Tibial nerve (tissue), 4 donors: ENCODE measurements around the gene STRADB. TPM values are rescaled to one million over a fixed set of nuclear protein-coding genes. Genes with fewer than 3 reads are reported as not detected.

Source experiments
- DNase-seq, 2 donors: peaks; one replicate each; pipeline ENCODE4 v3.0.0-alpha.2; 2019; ENCODE audit warnings: low spot score in 2 of 2
- H3K27ac ChIP-seq, 4 donors: fragments of 200-600 bp; sonication (generic) in 3 of 4; one replicate each; pipeline ENCODE4 v1.5.1; 2017 to 2019; ENCODE audit warnings: mild to moderate bottlenecking in 1 of 4
- H3K27me3 ChIP-seq, 2 donors: fragments of 200-600 bp; sonication (generic) in 1 of 2; one replicate each; pipeline versions ENCODE4 v1.5.1 to v1.6.0; 2017 to 2019
- H3K36me3 ChIP-seq, 3 donors: fragments of 200-600 bp; sonication (generic); one replicate each; pipeline ENCODE4 v1.5.1; 2018 to 2019
- H3K4me1 ChIP-seq, 4 donors: fragments of 200-600 bp; sonication (generic) in 3 of 4; one replicate each; pipeline ENCODE4 v1.5.1; 2017 to 2019
- H3K4me3 ChIP-seq, 4 donors: fragments of 200-600 bp; sonication (generic) in 3 of 4; one replicate each; pipeline ENCODE4 v1.5.1; 2017 to 2019; ENCODE audit warnings: mild to moderate bottlenecking in 1 of 4, moderate library complexity in 1 of 4
- H3K9me3 ChIP-seq, 4 donors: fragments of 200-600 bp; sonication (generic) in 3 of 4; one replicate each; pipeline ENCODE4 v1.5.1; 2017 to 2019
- CTCF ChIP-seq, 5 experiments: fragments of 200-600 bp in 3 of 5; fragments of 450-650 bp in 2 of 5; sonication (generic) in 3 of 5; IDR thresholded peaks; one replicate each; pipeline ENCODE4 v1.5.1; 2016 to 2019; ENCODE audit warnings: antibody characterized with exemption in 5 of 5, mild to moderate bottlenecking in 3 of 5, moderate library complexity in 2 of 5
- EP300 ChIP-seq, 2 donors: sonication (generic); formaldehyde crosslinking; IDR thresholded peaks; one replicate each; pipeline ENCODE4 v1.6.1; 2017; ENCODE audit warnings: antibody characterized with exemption in 2 of 2, mild to moderate bottlenecking in 1 of 2
- POLR2A ChIP-seq, 2 donors: fragments of 450-650 bp; IDR thresholded peaks; one replicate each; pipeline ENCODE4 v1.6.1; 2017; ENCODE audit warnings: antibody characterized with exemption in 2 of 2, mild to moderate bottlenecking in 2 of 2, moderate library complexity in 2 of 2
- WGBS, 2 donors: methylation state at CpG; one replicate each; pipeline ENCODE4 v1.1.5; 2018; 5-methylcytosine and 5-hydroxymethylcytosine counted together
- total RNA-seq, 4 donors: library from RNA; depleted of rRNA; stranded (reverse); fragments of >200 nt; gene quantifications; one replicate each; pipeline ENCODE4 v1.1.0, GENCODE V29; 2016

The STRADB gene
- total RNA-seq, 4 donors from 2014 or later: 12.6 to 24.9 (median 20.0) TPM

DNA sequence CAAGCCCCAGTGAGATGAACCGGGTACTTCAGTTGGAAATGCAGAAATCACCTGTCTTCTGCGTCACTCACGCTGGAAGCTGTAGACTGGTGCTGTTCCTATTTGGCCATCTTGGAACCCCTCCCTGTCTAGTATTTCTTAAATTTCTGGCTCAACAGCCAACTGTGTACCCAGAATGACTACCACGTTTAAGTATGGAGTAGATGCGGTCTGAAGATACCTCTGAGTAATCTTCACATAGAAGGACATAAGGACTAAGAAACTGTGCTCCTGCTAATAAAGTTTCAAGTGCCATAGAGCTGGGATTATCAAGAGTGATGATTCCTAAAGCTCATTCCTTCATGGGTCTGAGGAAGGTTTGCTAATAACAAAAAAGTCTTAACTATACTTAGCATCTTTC, 20.7 kb upstream of the STRADB start:
- no peaks in the 10 kb centered on the region for H3K36me3 ChIP-seq
- no peak overlapping the region for H3K4me3 ChIP-seq
- no peaks in the 10 kb centered on the region for H3K27me3 ChIP-seq
- H3K9me3 ChIP-seq: peaks cover 0 to 2% (median 0%) of the 10 kb centered on the region in 4 donors
- H3K27ac ChIP-seq: no peak overlapping the region
- TF ChIP-seq EP300 (IDR thresholded peaks at IDR 0.05): no peak
- no peak for TF ChIP-seq POLR2A (IDR thresholded peaks at IDR 0.05)
- no peak for TF ChIP-seq CTCF (IDR thresholded peaks at IDR 0.05)
- no peak for DNase-seq
- H3K4me1 ChIP-seq: peaks cover 0 to 28% (median 11%) of the 10 kb centered on the region in 4 donors
- 80 to 95% methylated on average over 4 to 5 of the region's 5 CpGs for WGBS, 2 donors

- 20 to 31% methylated on average over 4 of the region's 4 CpGs for WGBS, 2 donors
Measured at GRCh38 chr2:201432038-201432620, 19.4 kb upstream of the STRADB start.

GRCh38 chr2:201432621-201433393, 18.7 kb upstream of the STRADB start:
- Histone ChIP-seq H3K27ac (peak overlapping the region in 3 of 4 donors; percentile 30 to 69 (median 45)), H3K4me3 (no peak overlapping the region), H3K36me3 (no peaks in the 10 kb centered on the region), H3K9me3 (peaks cover 0 to 2% (median 0%) of the 10 kb centered on the region in 4 donors), H3K4me1 (peaks cover 0 to 28% (median 11%) of the 10 kb centered on the region in 4 donors), H3K27me3 (no peaks in the 10 kb centered on the region)
- DNase-seq: no peak
- TF ChIP-seq CTCF (IDR thresholded peaks at IDR 0.05) (no peak), POLR2A (IDR thresholded peaks at IDR 0.05) (no peak), EP300 (IDR thresholded peaks at IDR 0.05) (no peak)
- WGBS, 2 donors: 41 to 45% methylated on average over 5 of the region's 5 CpGs

More at GRCh38 chr2:201432038-201432620, 19.4 kb upstream of the STRADB start:
- no peak for DNase-seq
- H3K9me3 ChIP-seq: peaks cover 0 to 2% (median 0%) of the 10 kb centered on the region in 4 donors
- peaks cover 0 to 28% (median 11%) of the 10 kb centered on the region in 4 donors for H3K4me1 ChIP-seq
- H3K4me3 ChIP-seq: no peak overlapping the region
- H3K36me3 ChIP-seq: no peaks in the 10 kb centered on the region
- H3K27me3 ChIP-seq: no peaks in the 10 kb centered on the region
- peak overlapping the region in 3 of 4 donors; percentile 30 to 69 (median 45) for H3K27ac ChIP-seq
- no peak for TF ChIP-seq CTCF (IDR thresholded peaks at IDR 0.05)
- no peak for TF ChIP-seq POLR2A (IDR thresholded peaks at IDR 0.05)
- TF ChIP-seq EP300 (IDR thresholded peaks at IDR 0.05): no peak

GRCh38 chr2:201433394-201433995, 18.0 kb upstream of the STRADB start:
- DNase-seq: no peak
- peak overlapping the region in 1 of 4 donors; percentile 35 for H3K27ac ChIP-seq
- 48 to 53% methylated on average over 11 of the region's 11 CpGs for WGBS, 2 donors
- H3K4me1 ChIP-seq: peaks cover 0 to 28% (median 11%) of the 10 kb centered on the region in 4 donors
- H3K27me3 ChIP-seq: no peaks in the 10 kb centered on the region
- no peak overlapping the region for H3K4me3 ChIP-seq
- peaks cover 0 to under 1% (median 0%) of the 10 kb centered on the region in 4 donors for H3K9me3 ChIP-seq
- H3K36me3 ChIP-seq: no peaks in the 10 kb centered on the region
- TF ChIP-seq POLR2A (IDR thresholded peaks at IDR 0.05) (no peak), CTCF (IDR thresholded peaks at IDR 0.05) (no peak), EP300 (IDR thresholded peaks at IDR 0.05) (no peak)
